Stimulated activated memory B cell treated with anti-CD40 and anti-IgM and Interleukin-4, amounts not matched to agents 10 μg/mL and 1 μg/mL and 100 μg/mL, for 72 hours (primary cell): ENCODE results near the gene ABCB8.
A peak's percentile ranks its signal among the peaks of the same experiment; 100 is the strongest.

Experiments used
- ATAC-seq: fragments of 150-1000 bp; cut with Tn5 transposase; 2 replicates; pipeline ENCODE4 v1.10.0; 2021
- H3K27ac Mint-ChIP-seq: one replicate; pipeline ENCODE4 v1.8.0; 2022; ENCODE audit warnings: mild to moderate bottlenecking, mixed read lengths
- H3K27me3 Mint-ChIP-seq: one replicate; pipeline ENCODE4 v1.8.0; 2022; ENCODE audit warnings: mixed read lengths
- H3K36me3 Mint-ChIP-seq: one replicate; pipeline ENCODE4 v1.8.0; 2022; ENCODE audit warnings: mixed read lengths
- H3K4me1 Mint-ChIP-seq: one replicate; pipeline ENCODE4 v1.8.0; 2022; ENCODE audit warnings: mixed read lengths
- H3K4me3 Mint-ChIP-seq: one replicate; pipeline ENCODE4 v1.8.0; 2022; ENCODE audit warnings: mild to moderate bottlenecking, moderate library complexity, mixed read lengths
- H3K9me3 Mint-ChIP-seq: one replicate; pipeline ENCODE4 v1.8.0; 2022; ENCODE audit warnings: mixed read lengths

The ABCB8 gene

DNA sequence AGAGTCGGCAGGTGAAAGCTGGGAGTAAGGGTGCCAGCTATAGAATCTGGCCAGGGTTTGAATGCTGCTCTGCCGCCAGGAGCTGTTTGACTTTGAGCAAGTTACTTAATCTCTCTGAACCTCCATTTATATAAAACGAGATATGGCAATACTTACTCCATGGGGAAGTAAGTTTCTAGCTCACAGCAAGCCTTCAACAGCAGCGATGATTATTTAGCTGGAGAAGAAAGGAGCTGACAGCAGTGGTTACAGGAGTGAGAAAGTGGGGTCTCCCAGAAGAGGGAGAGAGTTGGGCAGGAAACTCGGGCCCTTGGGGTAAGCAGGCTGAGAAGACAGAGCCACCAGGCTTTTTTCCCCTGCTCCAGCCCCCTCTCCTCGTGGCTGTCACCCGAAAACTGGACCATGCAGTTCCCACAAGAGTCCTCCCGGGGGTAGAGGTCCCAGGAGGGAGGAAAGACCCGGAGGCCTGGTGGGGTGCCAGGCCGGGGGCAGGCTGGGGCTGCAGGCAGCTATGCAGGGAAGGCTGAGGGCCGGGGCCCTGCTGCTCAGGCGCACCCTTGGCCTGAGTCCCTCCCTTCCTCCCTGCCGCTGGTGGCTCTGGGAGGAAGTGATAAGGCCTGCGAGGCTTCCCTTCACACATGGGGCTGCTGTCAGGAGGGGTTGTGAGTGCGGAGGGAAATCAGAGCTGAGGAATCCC, 34.0 kb upstream of the ABCB8 start:
- Mint-ChIP-seq H3K4me1 (peaks cover 13% of the 10 kb centered on the region), H3K36me3 (peaks cover 11% of the 10 kb centered on the region), H3K27me3 (peaks cover 68% of the 10 kb centered on the region), H3K9me3 (peaks cover 16% of the 10 kb centered on the region), H3K27ac (no peak overlapping the region), H3K4me3 (no peak overlapping the region)
- no peak for ATAC-seq

DNA sequence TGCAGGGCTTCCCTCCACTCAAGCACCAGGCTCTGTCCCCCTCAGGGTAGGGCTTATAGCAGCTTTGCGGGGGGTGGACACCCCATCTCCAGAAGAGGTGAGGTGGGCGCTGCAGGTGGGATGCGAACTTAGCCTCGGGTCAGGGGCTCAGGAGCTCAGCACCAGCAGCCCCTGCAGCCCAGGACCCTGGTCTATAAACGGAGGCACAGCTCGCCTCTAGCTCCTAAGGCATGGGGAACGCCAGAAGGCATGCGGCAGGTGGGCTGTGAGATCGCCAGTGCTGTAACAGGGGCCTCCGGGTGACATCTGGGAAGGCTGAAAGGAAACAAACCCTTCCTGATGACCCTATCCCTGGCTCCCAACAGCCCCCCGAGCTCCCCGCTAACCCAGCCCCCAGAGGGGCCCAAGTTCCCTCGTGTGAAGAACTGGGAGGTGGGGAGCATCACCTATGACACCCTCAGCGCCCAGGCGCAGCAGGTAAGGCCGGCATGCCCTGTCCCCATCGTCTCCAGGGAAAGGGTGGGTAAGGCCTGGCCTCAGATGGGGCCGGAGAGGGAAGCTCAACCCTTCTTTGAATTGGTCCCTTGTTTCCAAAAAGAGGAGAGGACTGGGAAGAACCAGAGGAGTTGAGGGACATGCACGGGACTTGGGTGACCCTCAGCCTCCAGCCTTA, 33.3 kb upstream of the ABCB8 start:
- no peak overlapping the region for H3K27ac Mint-ChIP-seq
- H3K9me3 Mint-ChIP-seq, result peaks cover 13% of the 10 kb centered on the region
- no peak for ATAC-seq
- H3K27me3 Mint-ChIP-seq, result peaks cover 68% of the 10 kb centered on the region
- H3K4me1 Mint-ChIP-seq, result peaks cover 13% of the 10 kb centered on the region
- peaks cover 9% of the 10 kb centered on the region for H3K36me3 Mint-ChIP-seq
- no peak overlapping the region for H3K4me3 Mint-ChIP-seq

DNA sequence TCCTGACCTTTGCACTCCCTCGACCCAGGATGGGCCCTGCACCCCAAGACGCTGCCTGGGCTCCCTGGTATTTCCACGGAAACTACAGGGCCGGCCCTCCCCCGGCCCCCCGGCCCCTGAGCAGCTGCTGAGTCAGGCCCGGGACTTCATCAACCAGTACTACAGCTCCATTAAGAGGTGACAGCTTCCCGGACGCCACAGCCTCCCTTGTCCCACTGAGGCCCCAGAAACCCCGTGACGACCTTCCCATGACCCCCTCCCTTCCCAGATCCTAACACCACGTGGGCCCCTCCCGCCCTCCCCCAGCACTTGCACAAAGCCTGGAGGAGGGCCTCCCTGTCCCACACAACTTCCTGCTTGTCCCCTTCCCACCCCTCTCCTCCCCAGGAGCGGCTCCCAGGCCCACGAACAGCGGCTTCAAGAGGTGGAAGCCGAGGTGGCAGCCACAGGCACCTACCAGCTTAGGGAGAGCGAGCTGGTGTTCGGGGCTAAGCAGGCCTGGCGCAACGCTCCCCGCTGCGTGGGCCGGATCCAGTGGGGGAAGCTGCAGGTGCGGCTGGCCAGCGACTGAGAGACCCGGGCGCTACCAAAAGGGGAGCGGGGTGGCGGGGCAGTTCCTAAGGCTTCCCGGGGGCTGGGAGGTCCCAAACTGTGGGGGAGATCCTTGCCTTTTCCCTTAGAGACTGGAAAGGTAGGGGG, 31.7 kb upstream of the ABCB8 start:
- ATAC-seq, result peak; percentile 4
- H3K27ac Mint-ChIP-seq, result no peak overlapping the region
- H3K4me1 Mint-ChIP-seq, result peaks cover 13% of the 10 kb centered on the region
- H3K36me3 Mint-ChIP-seq, result no peaks in the 10 kb centered on the region
- peaks cover under 1% of the 10 kb centered on the region for H3K9me3 Mint-ChIP-seq
- H3K4me3 Mint-ChIP-seq, result no peak overlapping the region
- peaks cover 68% of the 10 kb centered on the region for H3K27me3 Mint-ChIP-seq

DNA sequence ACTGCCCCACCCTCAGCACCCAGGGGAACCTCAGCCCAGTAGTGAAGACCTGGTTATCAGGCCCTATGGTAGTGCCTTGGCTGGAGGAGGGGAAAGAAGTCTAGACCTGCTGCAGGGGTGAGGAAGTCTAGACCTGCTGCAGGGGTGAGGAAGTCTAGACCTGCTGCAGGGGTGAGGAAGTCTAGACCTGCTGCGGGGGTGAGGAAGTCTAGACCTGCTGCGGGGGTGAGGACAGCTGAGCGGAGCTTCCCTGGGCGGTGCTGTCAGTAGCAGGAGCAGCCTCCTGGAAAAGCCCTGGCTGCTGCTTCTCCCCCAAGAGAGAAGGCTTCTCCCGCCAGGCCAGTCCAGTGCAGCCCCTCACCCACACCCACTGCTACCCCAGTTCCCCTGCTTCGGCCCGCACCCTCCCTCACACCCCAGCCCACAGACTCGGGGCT, 31.2 kb upstream of the ABCB8 start:
- Mint-ChIP-seq H3K27ac (no peak overlapping the region), H3K4me1 (peaks cover 13% of the 10 kb centered on the region)
- ATAC-seq, result no peak

DNA sequence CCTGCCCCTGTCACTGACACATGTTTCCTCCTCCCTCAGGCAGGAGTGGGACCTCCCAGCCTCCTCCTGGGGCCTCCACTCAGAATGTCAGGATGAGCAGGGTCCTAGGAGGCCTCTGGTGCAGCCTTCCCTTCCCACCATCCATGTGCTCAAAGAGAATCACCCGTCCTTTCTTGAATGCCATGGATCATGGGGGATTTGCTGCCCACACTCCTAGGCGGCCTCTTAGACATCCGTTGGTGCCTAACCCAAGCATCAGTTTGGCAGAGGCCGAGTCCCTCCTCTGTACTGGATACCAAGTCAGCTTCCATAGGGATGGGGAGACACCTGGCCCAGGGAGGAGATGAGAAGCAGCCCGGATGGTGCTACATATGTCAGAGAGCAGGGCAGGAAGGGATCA, 30.4 kb upstream of the ABCB8 start:
- no peak overlapping the region for H3K4me3 Mint-ChIP-seq
- H3K9me3 Mint-ChIP-seq, result no peaks in the 10 kb centered on the region
- no peak overlapping the region for H3K27ac Mint-ChIP-seq
- H3K27me3 Mint-ChIP-seq, result peaks cover 63% of the 10 kb centered on the region
- H3K4me1 Mint-ChIP-seq, result peaks cover 13% of the 10 kb centered on the region
- H3K36me3 Mint-ChIP-seq, result no peaks in the 10 kb centered on the region
- ATAC-seq, result no peak

More for the DNA sequence above, 31.2 kb upstream of the ABCB8 start:
- H3K27me3 Mint-ChIP-seq, result peaks cover 69% of the 10 kb centered on the region
- H3K36me3 Mint-ChIP-seq, result no peaks in the 10 kb centered on the region
- no peak overlapping the region for H3K4me3 Mint-ChIP-seq
- H3K9me3 Mint-ChIP-seq, result no peaks in the 10 kb centered on the region

DNA sequence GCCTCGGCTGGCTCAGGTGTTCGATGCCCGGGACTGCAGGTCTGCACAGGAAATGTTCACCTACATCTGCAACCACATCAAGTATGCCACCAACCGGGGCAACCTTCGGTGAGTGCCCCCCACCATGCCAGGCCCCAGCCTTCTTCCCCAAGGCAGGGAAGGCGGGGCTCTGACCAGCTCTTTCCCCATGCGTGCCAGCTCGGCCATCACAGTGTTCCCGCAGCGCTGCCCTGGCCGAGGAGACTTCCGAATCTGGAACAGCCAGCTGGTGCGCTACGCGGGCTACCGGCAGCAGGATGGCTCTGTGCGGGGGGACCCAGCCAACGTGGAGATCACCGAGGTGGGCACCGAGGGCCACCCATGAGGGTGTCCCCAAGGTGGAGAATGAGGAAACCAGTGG, 29.9 kb upstream of the ABCB8 start:
- Mint-ChIP-seq H3K27me3 (peaks cover 58% of the 10 kb centered on the region), H3K4me3 (no peak overlapping the region), H3K4me1 (peaks cover 13% of the 10 kb centered on the region), H3K27ac (no peak overlapping the region), H3K36me3 (no peaks in the 10 kb centered on the region), H3K9me3 (no peaks in the 10 kb centered on the region)
- no peak for ATAC-seq

DNA sequence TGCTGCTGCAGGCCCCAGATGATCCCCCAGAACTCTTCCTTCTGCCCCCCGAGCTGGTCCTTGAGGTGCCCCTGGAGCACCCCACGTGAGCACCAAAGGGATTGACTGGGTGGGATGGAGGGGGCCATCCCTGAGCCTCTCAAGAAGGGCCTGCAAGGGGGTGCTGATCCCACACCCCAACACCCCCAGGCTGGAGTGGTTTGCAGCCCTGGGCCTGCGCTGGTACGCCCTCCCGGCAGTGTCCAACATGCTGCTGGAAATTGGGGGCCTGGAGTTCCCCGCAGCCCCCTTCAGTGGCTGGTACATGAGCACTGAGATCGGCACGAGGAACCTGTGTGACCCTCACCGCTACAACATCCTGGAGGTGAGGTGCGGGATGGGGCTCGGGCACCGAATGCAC, 29.2 kb upstream of the ABCB8 start:
- Mint-ChIP-seq H3K9me3 (no peaks in the 10 kb centered on the region), H3K4me3 (no peak overlapping the region), H3K27me3 (peaks cover 58% of the 10 kb centered on the region), H3K27ac (no peak overlapping the region), H3K36me3 (no peaks in the 10 kb centered on the region), H3K4me1 (peaks cover 13% of the 10 kb centered on the region)
- ATAC-seq, result no peak

DNA sequence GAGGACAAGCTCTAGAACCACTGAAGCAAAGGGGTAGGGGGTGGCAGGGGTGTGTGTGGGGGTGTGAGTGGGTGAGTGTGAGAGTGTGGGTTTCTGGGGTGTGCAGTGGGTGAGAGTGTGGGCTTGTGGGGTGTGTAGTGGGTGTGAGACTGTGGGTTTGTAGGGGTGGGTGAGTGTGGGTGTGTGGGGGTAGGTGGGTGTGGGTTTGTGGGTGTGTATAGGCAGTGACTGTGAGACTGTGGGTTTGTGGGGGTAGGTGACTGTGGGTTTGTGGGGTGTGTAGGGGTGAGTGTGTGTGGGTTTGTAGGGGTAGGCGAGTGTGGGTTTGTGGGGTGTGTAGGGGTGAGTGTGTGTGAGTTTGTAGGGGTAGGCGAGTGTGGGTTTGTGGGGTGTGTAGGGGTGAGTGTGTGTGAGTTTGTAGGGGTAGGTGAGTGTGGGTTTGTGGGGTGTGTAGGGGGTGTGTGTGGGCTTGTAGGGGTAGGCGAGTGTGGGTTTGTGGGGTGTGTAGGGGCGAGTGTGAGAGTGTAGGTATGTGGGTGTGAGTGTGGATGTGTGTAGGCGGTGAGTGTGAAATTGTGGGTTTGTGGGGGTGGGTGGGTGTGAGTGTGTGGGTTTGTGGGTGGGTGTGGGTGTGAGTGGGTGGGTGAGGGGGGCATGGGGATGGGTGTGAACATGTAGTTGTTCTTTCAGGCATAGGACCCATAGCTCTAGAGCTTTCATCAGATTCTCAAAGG, 28.6 kb upstream of the ABCB8 start:
- ATAC-seq, result no peak

DNA sequence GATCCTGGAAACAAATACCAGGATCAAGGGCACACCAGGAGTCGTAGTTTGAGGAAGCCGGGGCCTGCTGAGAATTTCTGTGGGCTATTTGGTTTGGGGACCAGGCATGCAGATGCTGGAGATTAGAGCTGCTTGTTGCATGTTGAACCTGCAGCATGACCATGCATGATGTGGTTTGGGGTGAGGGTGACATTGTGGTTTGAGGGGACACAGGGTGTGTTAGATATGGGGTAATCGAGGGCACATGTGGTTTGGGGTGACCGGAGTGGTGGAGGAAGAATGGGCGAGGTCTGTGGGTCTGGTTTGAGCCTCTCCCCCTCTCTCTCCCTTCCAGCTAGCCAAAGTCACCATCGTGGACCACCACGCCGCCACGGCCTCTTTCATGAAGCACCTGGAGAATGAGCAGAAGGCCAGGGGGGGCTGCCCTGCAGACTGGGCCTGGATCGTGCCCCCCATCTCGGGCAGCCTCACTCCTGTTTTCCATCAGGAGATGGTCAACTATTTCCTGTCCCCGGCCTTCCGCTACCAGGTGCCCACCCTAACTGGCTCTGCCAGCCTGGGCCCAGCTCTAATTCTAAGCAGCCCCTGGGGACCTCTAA, 27.3 kb upstream of the ABCB8 start:
- Mint-ChIP-seq H3K4me1 (peaks cover 8% of the 10 kb centered on the region), H3K27me3 (peaks cover 58% of the 10 kb centered on the region), H3K36me3 (no peaks in the 10 kb centered on the region), H3K4me3 (no peak overlapping the region), H3K9me3 (no peaks in the 10 kb centered on the region), H3K27ac (no peak overlapping the region)
- no peak for ATAC-seq

More for the DNA sequence above, 28.6 kb upstream of the ABCB8 start:
- Mint-ChIP-seq H3K9me3 (no peaks in the 10 kb centered on the region), H3K4me1 (peaks cover 11% of the 10 kb centered on the region), H3K27ac (no peak overlapping the region), H3K4me3 (no peak overlapping the region), H3K36me3 (no peaks in the 10 kb centered on the region), H3K27me3 (peaks cover 58% of the 10 kb centered on the region)

DNA sequence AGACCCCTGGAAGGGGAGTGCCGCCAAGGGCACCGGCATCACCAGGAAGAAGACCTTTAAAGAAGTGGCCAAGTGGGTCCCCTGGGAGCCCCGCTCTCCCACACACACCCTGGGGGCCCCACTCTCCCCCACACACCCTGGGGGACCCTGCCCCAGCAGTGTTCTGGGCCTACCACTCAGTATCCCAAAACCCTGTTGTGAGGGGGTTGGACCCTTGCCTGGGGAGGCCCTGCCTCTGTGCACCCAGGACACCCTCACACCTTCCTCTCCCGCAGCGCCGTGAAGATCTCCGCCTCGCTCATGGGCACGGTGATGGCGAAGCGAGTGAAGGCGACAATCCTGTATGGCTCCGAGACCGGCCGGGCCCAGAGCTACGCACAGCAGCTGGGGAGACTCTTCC, 26.7 kb upstream of the ABCB8 start:
- Mint-ChIP-seq H3K4me3 (no peak overlapping the region), H3K4me1 (peaks cover 8% of the 10 kb centered on the region), H3K27me3 (peaks cover 53% of the 10 kb centered on the region), H3K36me3 (no peaks in the 10 kb centered on the region), H3K9me3 (no peaks in the 10 kb centered on the region), H3K27ac (no peak overlapping the region)
- no peak for ATAC-seq

DNA sequence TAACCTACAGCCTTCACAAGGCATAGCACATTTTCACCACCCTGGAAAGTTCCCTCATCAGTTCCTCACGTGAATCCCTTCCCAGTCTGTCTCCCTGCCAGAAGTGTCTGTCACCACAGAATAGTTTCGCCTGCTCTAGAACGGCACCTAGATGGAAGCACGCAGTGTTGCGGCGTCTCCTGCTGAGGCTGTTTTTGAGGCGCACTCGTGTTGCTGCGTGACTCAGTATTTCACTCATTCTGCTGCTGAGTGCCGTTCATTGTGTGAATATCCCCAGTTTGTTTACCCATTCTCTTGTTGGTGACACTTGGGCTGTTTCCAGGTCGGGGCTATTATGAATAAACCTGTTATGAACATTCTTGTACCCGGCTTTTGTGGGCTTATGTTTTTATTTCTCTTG, 24.7 kb upstream of the ABCB8 start:
- Mint-ChIP-seq H3K9me3 (no peaks in the 10 kb centered on the region), H3K27me3 (peaks cover 32% of the 10 kb centered on the region), H3K4me1 (peaks cover 12% of the 10 kb centered on the region), H3K27ac (no peak overlapping the region), H3K4me3 (no peak overlapping the region), H3K36me3 (no peaks in the 10 kb centered on the region)
- ATAC-seq, result no peak

DNA sequence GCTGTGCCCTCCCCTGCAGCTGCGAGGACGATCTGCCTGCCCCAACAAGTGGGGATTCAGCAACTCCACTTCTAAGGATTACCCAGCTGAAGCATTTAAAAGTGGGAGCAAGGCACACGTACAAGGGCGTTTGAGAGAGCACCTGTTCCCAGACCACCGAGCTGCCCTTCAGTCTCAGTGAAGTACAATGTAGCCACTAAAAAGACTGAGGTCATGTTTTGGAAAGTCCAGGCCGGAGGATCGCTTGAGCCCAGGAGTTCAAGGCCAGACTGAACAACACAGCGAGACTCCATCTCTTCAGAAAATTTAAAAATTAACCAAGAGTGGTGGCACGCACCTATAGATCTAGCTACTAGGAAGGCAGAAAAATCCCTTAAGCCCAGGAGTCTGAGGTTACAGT, 22.7 kb upstream of the ABCB8 start:
- Mint-ChIP-seq H3K4me1 (peaks cover 20% of the 10 kb centered on the region), H3K27ac (no peak overlapping the region), H3K4me3 (no peak overlapping the region), H3K9me3 (no peaks in the 10 kb centered on the region), H3K36me3 (no peaks in the 10 kb centered on the region), H3K27me3 (peaks cover 12% of the 10 kb centered on the region)
- ATAC-seq, result no peak

DNA sequence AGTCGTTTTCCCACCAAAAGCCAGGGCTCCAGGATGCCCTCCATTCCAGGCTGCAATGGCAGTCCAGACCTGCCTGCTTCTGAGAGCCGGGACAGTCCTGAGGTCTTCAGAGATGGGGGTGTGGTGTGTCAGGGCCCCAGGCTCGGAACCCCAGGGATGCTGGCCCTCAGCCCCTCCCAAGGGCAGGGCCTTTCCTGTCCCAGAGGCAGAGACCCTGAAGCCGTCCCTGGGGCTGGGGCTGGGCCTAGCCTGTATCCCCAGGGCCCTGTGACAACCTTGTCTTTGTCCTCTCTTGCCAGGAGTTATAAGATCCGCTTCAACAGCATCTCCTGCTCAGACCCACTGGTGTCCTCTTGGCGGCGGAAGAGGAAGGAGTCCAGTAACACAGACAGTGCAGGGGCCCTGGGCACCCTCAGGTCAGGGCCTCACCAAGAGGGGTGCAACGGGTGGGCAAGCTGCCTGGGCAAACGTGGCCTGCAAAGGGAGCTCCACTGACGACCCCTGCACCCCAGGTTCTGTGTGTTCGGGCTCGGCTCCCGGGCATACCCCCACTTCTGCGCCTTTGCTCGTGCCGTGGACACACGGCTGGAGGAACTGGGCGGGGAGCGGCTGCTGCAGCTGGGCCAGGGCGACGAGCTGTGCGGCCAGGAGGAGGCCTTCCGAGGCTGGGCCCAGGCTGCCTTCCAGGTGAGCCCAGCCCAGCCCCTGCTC, 21.5 kb upstream of the ABCB8 start:
- peaks cover under 1% of the 10 kb centered on the region for H3K27me3 Mint-ChIP-seq
- peaks cover 28% of the 10 kb centered on the region for H3K4me1 Mint-ChIP-seq
- H3K36me3 Mint-ChIP-seq, result no peaks in the 10 kb centered on the region
- H3K4me3 Mint-ChIP-seq, result no peak overlapping the region
- no peak overlapping the region for H3K27ac Mint-ChIP-seq
- H3K9me3 Mint-ChIP-seq, result no peaks in the 10 kb centered on the region
- ATAC-seq, result peak; percentile 2

DNA sequence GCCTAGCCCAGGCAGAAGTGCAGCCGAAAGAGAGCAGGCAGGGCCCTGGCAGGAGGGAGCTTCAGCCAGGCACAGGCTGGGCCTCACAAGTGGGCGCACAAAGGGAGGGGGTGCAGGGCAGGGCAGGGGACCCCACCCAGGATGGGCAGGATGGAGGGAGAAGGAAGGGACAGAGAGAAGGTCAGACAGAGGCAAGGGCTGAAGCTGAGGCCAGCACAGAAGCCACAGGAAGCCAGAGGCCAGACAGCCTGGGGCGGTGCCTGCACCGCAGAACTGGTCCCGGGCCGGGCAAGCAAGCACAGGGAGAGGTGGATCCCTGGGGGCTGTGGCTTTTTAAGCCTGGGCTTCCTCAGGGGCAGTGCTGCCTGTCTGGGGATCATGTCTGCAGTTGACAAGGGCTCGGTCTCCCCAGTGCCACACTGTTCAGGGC, 20.8 kb upstream of the ABCB8 start:
- Mint-ChIP-seq H3K36me3 (no peaks in the 10 kb centered on the region), H3K4me1 (peaks cover 33% of the 10 kb centered on the region), H3K27ac (no peak overlapping the region), H3K27me3 (no peaks in the 10 kb centered on the region), H3K9me3 (no peaks in the 10 kb centered on the region), H3K4me3 (no peak overlapping the region)
- ATAC-seq, result no peak
